SU-DHL-6 (cell line): ENCODE results near the gene GJB3.

Experiments used
- H2AFZ ChIP-seq: fragments of 200-600 bp; sonication (generic); 2 replicates; pipeline ENCODE4 v1.6.1; 2014; ENCODE audit warnings: low read depth, mild to moderate bottlenecking, moderate library complexity, mixed read lengths, antibody characterized with exemption, low read length; ENCODE audit not compliant: severe bottlenecking
- H3F3A ChIP-seq: fragments of 200-600 bp; shearing (Covaris generic); 2 replicates; pipeline ENCODE4 v1.6.0; 2016; ENCODE audit warnings: antibody characterized with exemption, mild to moderate bottlenecking; ENCODE audit not compliant: insufficient read depth
- H3K27ac ChIP-seq: fragments of 200-600 bp; sonication (generic); 2 replicates; pipeline ENCODE4 v1.5.1; 2016; ENCODE audit warnings: low read depth, mild to moderate bottlenecking, low read length, moderate library complexity, mixed read lengths
- H3K27me3 ChIP-seq: fragments of 200-600 bp; sonication (generic), shearing (Covaris generic); 2 replicates; pipeline ENCODE4 v1.6.0; 2014; ENCODE audit warnings: mild to moderate bottlenecking, low read length
- H3K36me3 ChIP-seq: fragments of 200-600 bp; sonication (generic); 2 replicates; pipeline ENCODE4 v1.6.1; 2014; ENCODE audit warnings: mild to moderate bottlenecking, low read length, mixed read lengths
- H3K4me2 ChIP-seq: fragments of 300-600, 200-600 bp; shearing (Covaris generic), sonication (generic); 2 replicates; pipeline ENCODE4 v1.6.0; 2014; ENCODE audit warnings: low read length, low read depth, mild to moderate bottlenecking; ENCODE audit not compliant: poor library complexity, severe bottlenecking
- H3K4me3 ChIP-seq: fragments of 200-600 bp; sonication (generic); 2 replicates; pipeline ENCODE4 v1.5.1; 2014; ENCODE audit warnings: antibody characterized with exemption, low read length, mild to moderate bottlenecking, mixed read lengths; ENCODE audit not compliant: insufficient read depth, poor library complexity, severe bottlenecking
- H3K79me2 ChIP-seq: fragments of 200-600 bp; sonication (generic); 2 replicates; pipeline ENCODE4 v1.6.1; 2014; ENCODE audit warnings: mild to moderate bottlenecking, low read length, moderate library complexity; ENCODE audit not compliant: insufficient read depth
- H3K9ac ChIP-seq: fragments of 200-600 bp; sonication (generic); 2 replicates; pipeline ENCODE4 v1.7.0; 2014; ENCODE audit warnings: mild to moderate bottlenecking, low read length
- H3K9me2 ChIP-seq: fragments of 200-600 bp; sonication (generic); replicated peaks from 2 replicates; pipeline ENCODE4 v1.6.1; 2014; ENCODE audit warnings: low read length; ENCODE audit not compliant: insufficient read depth
- H3K9me3 ChIP-seq: fragments of 200-600 bp; sonication (generic); 2 replicates; pipeline ENCODE4 v1.6.1; 2014; ENCODE audit warnings: low read length, mixed read lengths; ENCODE audit not compliant: insufficient read depth
- H4K20me1 ChIP-seq: fragments of 200-600 bp; sonication (generic); 2 replicates; pipeline ENCODE4 v1.6.1; 2014; ENCODE audit warnings: low read depth, mild to moderate bottlenecking, antibody characterized with exemption, low read length, moderate library complexity, mixed read lengths
- EZH2phosphoT487 ChIP-seq: fragments of 200-600 bp; sonication (generic), shearing (Covaris generic); conservative IDR thresholded peaks from 2 replicates; pipeline ENCODE4 v1.6.1; 2018; ENCODE audit warnings: mild to moderate bottlenecking, antibody characterized with exemption, low read length, moderate library complexity, mixed read lengths
- TF ChIP-seq, protein P1 (sequence below): fragments of 200-600 bp; sonication (generic); IDR thresholded peaks from one replicate; pipeline ENCODE4 v1.5.1; 2017; ENCODE audit warnings: antibody characterized with exemption, mild to moderate bottlenecking, low read length, moderate library complexity; ENCODE audit not compliant: insufficient read depth, poor library complexity, severe bottlenecking

Gene GJB3

GRCh38 chr1:34831721-34832246, 50.8 kb downstream of the GJB3 start:
- Histone ChIP-seq H3K4me3 (no peak overlapping the region), H3K79me2 (no peaks in the 10 kb centered on the region), H3F3A (no peaks in the 10 kb centered on the region), H3K36me3 (no peaks in the 10 kb centered on the region), H3K4me2 (no peak overlapping the region), H3K9me3 (no peaks in the 10 kb centered on the region), H3K9me2 (no peaks in the 10 kb centered on the region), H2AFZ (no peak overlapping the region), H3K9ac (no peak overlapping the region), H3K27me3 (no peaks in the 10 kb centered on the region), H4K20me1 (no peaks in the 10 kb centered on the region), H3K27ac (no peak overlapping the region)
- TF ChIP-seq, protein P1, sequence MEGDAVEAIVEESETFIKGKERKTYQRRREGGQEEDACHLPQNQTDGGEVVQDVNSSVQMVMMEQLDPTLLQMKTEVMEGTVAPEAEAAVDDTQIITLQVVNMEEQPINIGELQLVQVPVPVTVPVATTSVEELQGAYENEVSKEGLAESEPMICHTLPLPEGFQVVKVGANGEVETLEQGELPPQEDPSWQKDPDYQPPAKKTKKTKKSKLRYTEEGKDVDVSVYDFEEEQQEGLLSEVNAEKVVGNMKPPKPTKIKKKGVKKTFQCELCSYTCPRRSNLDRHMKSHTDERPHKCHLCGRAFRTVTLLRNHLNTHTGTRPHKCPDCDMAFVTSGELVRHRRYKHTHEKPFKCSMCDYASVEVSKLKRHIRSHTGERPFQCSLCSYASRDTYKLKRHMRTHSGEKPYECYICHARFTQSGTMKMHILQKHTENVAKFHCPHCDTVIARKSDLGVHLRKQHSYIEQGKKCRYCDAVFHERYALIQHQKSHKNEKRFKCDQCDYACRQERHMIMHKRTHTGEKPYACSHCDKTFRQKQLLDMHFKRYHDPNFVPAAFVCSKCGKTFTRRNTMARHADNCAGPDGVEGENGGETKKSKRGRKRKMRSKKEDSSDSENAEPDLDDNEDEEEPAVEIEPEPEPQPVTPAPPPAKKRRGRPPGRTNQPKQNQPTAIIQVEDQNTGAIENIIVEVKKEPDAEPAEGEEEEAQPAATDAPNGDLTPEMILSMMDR, result no peak
- no peak for TF ChIP-seq EZH2phosphoT487

- Histone ChIP-seq H2AFZ (no peak overlapping the region), H3K36me3 (no peaks in the 10 kb centered on the region), H4K20me1 (no peaks in the 10 kb centered on the region), H3K4me2 (no peak overlapping the region), H3K4me3 (no peak overlapping the region), H3K27me3 (no peaks in the 10 kb centered on the region), H3K27ac (no peak overlapping the region), H3K9me3 (no peaks in the 10 kb centered on the region), H3F3A (no peaks in the 10 kb centered on the region), H3K9ac (no peak overlapping the region), H3K79me2 (no peaks in the 10 kb centered on the region), H3K9me2 (no peaks in the 10 kb centered on the region)
- no peak for TF ChIP-seq EZH2phosphoT487
- TF ChIP-seq, protein P1, result no peak
Observed at GRCh38 chr1:34833711-34834110, 52.7 kb downstream of the GJB3 start.
